Activated naive CD4-positive, alpha-beta T cell treated with anti-CD3 and anti-CD28 coated beads for 36 hours (primary cell): ENCODE results near the gene MAGEA8. TPM values are rescaled to one million over a fixed set of nuclear protein-coding genes. Genes with fewer than 3 reads are reported as not detected.
"Not testable (repeated sequence)": the region's sequence is repeated elsewhere in the genome, so short reads cannot be mapped to it uniquely, and the experiment has no call there.

Source experiments
- CTCF ChIA-PET: fragments of 350-600 bp; sonication (Branson Sonifier 250); formaldehyde crosslinking; loops from one replicate; lab custom pipeline; 2021; ENCODE audit warnings: antibody characterized with exemption; lab: Charles Lee
- DNase-seq: peaks from one replicate; pipeline ENCODE4 v3.0.0-alpha.2; 2020
- H3K27ac Mint-ChIP-seq: one replicate; pipeline ENCODE4 v1.8.0; 2021; ENCODE audit warnings: mild to moderate bottlenecking, mixed read lengths
- H3K27me3 Mint-ChIP-seq: one replicate; pipeline ENCODE4 v1.8.0; 2021; ENCODE audit warnings: low read depth, mixed read lengths
- H3K36me3 Mint-ChIP-seq: one replicate; pipeline ENCODE4 v1.8.0; 2021; ENCODE audit warnings: low read depth, mixed read lengths
- H3K4me1 Mint-ChIP-seq: one replicate; pipeline ENCODE4 v1.8.0; 2021; ENCODE audit warnings: low read depth, mixed read lengths
- H3K4me3 Mint-ChIP-seq: one replicate; pipeline ENCODE4 v1.8.0; 2021; ENCODE audit warnings: mild to moderate bottlenecking, moderate library complexity, mixed read lengths
- H3K9me3 Mint-ChIP-seq: one replicate; pipeline ENCODE4 v1.8.0; 2021; ENCODE audit warnings: mixed read lengths
- intact Hi-C: fragments of 100-400 bp; cut with micrococcal nuclease; formaldehyde crosslinking; loops from one replicate; pipeline ENCODE4 v1.15.1; 2023
- total RNA-seq, 2 experiments: library from RNA; stranded (reverse); gene quantifications; one replicate each; pipeline ENCODE4 v1.2.3, GENCODE V29; 2021

Gene MAGEA8
- total RNA-seq, 2 experiments from 2014 or later = not detected

- DNase-seq, H3K4me1 Mint-ChIP-seq, H3K36me3 Mint-ChIP-seq, H3K4me3 Mint-ChIP-seq, H3K27ac Mint-ChIP-seq, intact Hi-C loops, CTCF ChIA-PET, H3K9me3 Mint-ChIP-seq, H3K27me3 Mint-ChIP-seq: not testable (repeated sequence)
Observed at GRCh38 chrX:149933547-149933946, 52.6 kb downstream of the MAGEA8 start.

Other genes with a start within 250 kb of the MAGEA8 start
- gene TMEM185A, start 249.4 kb upstream of the MAGEA8 start, total RNA-seq = 1 to 10 TPM; 7.2 to 7.5 TPM
- not detected for gene MAGEA11, start 169.1 kb upstream of the MAGEA8 start, total RNA-seq
- gene HSFX1, start 107.1 kb upstream of the MAGEA8 start, total RNA-seq = under 1 TPM; 0.10 to 0.27 TPM
- gene MAGEA9, start 99.3 kb upstream of the MAGEA8 start, total RNA-seq = not detected
- not detected for gene HSFX4, start 48.4 kb downstream of the MAGEA8 start, total RNA-seq
- gene EOLA2, start 57.3 kb downstream of the MAGEA8 start, total RNA-seq = 10 to 100 TPM; 28.1 to 28.4 TPM